HG02884 (cell line): ENCODE measurements around the gene SLCO1B1.
"Not testable (repeated sequence)": the region's sequence is repeated elsewhere in the genome, so short reads cannot be mapped to it uniquely, and the experiment has no call there.

Source experiments
- ATAC-seq: cut with Tn5 transposase; IDR thresholded peaks from one replicate; pipeline ENCODE4 v1.9.1; 2021; ENCODE audit warnings: mild to moderate bottlenecking, moderate library complexity; ENCODE audit not compliant: unreplicated experiment

The SLCO1B1 gene, protein sequence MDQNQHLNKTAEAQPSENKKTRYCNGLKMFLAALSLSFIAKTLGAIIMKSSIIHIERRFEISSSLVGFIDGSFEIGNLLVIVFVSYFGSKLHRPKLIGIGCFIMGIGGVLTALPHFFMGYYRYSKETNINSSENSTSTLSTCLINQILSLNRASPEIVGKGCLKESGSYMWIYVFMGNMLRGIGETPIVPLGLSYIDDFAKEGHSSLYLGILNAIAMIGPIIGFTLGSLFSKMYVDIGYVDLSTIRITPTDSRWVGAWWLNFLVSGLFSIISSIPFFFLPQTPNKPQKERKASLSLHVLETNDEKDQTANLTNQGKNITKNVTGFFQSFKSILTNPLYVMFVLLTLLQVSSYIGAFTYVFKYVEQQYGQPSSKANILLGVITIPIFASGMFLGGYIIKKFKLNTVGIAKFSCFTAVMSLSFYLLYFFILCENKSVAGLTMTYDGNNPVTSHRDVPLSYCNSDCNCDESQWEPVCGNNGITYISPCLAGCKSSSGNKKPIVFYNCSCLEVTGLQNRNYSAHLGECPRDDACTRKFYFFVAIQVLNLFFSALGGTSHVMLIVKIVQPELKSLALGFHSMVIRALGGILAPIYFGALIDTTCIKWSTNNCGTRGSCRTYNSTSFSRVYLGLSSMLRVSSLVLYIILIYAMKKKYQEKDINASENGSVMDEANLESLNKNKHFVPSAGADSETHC

DNA sequence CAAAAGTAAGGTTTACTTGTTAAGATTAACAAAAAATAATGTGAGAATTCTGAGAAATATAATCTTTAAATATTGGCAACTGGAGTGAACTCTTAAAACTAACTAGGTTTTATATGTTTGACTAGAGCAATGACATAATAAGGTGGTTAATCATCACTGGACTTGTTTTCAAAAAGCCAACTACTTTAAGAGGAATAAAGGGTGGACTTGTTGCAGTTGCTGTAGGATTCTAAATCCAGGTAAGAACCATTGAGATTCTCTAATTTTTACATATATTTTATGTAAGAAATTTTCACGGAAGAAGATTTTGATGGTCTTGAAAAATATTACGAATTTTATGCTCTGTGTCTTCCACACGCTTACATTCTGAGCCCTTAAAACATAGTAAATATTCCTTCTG is at the start of gene SLCO1B1:
Gene SLCO1B1, plus strand, starts transcription at position 197 of the 400 bp plus-strand sequence. CDS start 10,381 bp downstream, outside the sequence.
- no peak for ATAC-seq

DNA sequence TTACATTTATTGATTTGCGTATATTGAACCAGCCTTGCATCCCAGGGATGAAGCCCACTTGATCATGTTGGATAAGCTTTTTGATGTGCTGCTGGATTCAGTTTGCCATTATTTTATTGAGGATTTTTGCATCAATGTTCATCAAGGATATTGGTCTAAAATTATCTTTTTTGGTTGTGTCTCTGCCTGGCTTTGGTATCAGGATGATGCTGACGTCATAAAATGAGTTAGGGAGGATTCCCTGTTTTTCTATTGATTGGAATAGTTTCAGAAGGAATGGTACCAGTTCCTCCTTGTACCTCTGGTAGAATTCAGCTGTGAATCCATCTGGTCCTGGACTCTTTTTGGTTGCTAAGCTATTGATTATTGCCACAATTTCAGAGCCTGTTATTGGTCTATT is 46.2 kb upstream of the SLCO1B1 start:
- not testable (repeated sequence) for ATAC-seq

- ATAC-seq: no peak
Observed at GRCh38 chr12:21111732-21112131, 19.3 kb upstream of the SLCO1B1 start.

DNA sequence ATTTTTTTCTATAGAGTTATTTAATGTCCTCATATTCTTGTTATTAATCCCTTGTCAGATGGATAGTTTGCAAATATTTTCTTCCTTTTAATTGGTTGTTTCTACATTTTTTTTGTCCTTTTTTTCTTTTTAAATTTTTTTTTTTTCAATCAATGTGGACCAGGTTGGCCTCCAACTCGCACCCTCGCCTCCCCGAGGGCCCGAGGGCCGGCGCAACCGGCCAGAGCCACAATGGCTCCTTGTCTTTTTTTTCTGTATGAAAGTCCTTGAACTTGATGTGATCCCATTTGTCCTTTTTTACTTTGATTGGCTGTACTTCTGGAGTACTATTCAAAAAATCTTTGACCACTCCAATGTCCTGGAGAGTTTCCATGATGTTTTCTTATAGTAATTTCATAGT is 17.7 kb upstream of the SLCO1B1 start:
- no peak for ATAC-seq

DNA sequence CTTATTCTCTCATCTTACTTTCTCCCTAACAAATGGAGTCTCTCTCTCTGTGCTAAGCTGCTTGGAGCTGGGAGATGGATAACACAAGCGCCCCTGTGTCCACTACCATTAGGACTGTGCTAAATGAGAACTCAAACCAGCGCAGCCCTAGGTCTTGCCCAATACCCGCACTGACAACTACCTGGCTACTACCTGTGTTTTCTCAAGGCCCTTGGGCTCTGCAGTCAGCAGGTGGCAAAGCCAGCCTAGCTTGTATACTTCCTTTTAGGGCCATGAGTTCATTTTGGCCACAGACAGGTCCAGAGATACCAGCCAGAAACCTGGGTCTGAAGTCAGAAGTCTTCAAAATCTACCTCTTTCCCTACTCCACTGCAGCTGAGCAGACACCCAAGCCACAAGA is 13.0 kb upstream of the SLCO1B1 start:
- ATAC-seq: no peak

- no peak for ATAC-seq
Observed at GRCh38 chr12:21118760-21119159, 12.2 kb upstream of the SLCO1B1 start.

- ATAC-seq: no peak
Observed at GRCh38 chr12:21129351-21129750, 1.6 kb upstream of the SLCO1B1 start.

- no peak for ATAC-seq
Observed at GRCh38 chr12:21129906-21130305, 1.1 kb upstream of the SLCO1B1 start.

GRCh38 chr12:21137318-21137999 is 6.5 kb downstream of the SLCO1B1 start:
- not testable (repeated sequence) for ATAC-seq

DNA sequence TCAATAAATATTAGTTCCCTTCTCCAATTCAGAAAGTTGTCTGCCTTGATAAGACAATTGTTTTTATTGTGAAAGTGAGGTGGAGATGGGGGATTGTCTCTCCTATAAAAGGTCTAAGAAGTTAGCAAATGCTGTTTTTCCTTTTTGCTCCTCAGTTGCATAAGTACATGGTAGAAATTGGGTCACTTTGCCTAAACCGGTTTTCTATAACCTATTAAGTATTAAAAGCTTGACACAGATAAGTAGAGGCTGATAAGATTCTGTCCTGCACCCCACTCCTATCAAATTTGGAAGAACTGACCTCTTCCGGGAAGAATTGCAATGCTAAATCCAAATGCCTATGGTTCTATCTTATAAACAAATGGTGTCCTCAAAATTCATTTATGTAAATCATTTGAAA is 7.0 kb downstream of the SLCO1B1 start:
- no peak for ATAC-seq

DNA sequence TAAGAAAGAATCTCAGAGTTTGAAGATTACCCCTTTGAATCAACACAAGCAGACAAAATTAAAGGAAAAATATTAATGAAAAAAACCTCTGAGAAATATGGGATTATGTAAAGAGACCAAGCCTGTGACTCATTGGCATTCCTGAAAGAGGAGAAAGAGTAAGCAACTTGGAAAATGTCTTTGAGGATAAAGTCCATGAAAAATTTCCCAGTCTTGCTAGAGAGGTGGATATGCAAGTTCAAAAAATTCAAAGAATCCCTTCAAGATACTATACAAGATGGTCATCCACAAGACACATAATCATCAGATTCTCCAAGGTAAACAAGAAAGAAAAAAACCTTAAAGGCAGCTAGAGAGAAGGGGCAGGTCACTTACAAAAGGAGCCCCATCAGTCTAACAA is 13.3 kb downstream of the SLCO1B1 start:
- ATAC-seq: no peak

GRCh38 chr12:21149861-21150260 is 18.9 kb downstream of the SLCO1B1 start:
- not testable (repeated sequence) for ATAC-seq

DNA sequence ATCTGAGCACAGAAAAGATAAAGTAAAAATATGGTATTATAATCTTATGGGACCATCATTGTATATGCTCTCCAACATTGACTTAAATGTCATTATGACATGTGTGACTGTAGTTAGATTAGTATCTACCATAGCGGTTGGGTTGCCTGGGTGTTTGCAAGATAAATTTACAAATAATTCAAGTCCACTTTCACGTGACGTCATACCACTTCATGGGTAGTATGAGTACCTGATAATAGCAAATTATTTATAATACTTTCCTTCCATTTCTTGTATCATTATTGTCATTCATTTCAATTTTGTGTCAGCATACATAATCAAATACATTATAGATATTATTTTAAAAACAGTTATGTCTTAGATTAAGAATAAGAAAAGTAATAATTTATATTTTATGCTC is 20.2 kb downstream of the SLCO1B1 start:
- no peak for ATAC-seq

DNA sequence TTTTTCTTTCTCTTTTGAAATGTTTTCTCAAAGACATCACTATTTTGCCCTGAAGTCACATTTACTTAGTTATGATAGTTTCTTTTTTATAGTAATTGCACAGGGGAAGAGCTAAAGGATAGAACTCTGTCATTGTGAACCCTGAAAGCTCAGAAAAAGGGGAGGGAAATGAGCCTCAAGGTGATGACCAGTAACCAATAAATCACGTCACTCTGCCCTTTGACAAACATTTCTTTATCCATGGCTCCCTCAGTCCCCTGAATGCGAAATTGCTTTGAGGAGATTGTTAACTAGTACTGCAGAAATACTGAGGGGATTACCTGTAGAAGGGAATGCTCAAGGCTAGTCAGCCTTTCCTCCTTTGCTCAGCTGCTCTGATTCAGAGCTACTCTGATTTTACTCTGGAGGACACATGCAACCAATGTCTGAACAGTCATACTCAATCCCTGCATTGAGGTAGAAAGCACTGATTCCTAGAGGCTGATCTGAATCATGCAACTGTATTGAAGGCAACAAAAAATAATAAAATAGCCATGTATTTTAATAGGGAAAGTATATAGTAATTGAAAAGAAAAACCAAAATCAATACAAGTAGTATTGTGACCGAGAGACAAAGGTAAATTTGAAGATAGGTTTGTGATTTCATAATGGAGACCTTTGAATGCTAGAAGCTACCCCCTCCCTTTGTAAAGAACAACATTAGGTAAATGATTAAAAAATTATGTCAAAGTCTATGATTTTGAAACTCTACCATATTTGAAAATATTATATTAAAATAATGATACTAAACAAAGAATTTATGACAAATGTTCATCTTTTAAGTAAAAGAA is 24.7 kb downstream of the SLCO1B1 start:
- ATAC-seq: no peak

- no peak for ATAC-seq
Observed at GRCh38 chr12:21165048-21165447, 34.1 kb downstream of the SLCO1B1 start.

DNA sequence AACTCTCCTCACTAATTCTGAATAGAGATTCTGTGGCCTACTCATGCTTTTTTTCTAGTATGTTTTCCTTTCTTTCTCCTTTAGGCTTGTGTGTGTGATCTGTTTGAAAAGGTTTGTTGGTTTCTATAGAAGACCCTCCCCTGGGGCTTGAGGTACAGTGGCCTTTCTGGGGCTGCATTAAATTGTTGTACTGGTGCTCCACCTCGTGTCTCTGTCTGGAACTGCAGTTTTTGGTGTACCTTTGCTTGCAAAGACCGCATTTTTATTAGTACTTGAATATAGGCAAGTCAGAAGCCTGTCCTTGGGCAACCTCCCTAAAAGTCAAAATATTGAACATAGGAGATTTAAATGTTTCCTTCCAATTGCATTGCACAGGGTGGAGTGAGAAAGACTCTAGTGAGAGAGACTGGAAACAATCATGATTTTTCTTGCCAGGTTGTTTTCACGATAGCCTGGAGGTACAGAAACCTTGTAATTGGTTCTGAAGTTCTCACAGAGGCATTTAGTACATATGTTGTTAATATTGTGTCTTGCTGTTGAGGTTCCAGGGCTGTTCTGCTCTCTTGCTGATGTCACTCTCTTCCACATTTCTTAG is 39.0 kb downstream of the SLCO1B1 start:
- no peak for ATAC-seq

- no peak for ATAC-seq
Observed at GRCh38 chr12:21172079-21172478, 41.1 kb downstream of the SLCO1B1 start.

- no peak for ATAC-seq
Observed at GRCh38 chr12:21183721-21184275, 52.8 kb downstream of the SLCO1B1 start.

DNA sequence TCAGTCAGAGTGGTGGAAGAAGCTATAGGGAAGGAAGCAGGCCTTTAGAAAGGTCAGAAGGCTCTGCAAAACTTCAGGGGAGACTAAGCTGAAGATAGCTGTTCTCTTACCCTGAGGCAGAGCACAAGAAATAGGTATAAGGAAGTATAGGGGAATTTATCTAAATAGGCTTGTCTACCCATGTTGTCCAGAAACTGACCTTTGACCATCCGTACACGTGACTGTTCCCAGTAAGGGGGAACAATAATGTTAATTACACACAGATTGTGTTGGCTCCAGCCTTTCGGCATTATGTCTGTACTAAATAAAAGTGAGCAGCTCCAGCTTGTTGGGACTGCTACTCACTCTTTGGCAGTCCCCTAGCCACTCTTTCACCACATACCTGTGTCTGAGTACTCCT is 59.0 kb downstream of the SLCO1B1 start:
- no peak for ATAC-seq

- ATAC-seq: not testable (repeated sequence)
Observed at GRCh38 chr12:21214433-21214832, 83.4 kb downstream of the SLCO1B1 start.
